Osteocyte (in vitro differentiated cells): ENCODE data around the gene RIOK2. TPM values are rescaled to one million over a fixed set of nuclear protein-coding genes. Genes with fewer than 3 reads are reported as not detected.

Source experiments
- DNase-seq: peaks from one replicate; pipeline ENCODE4 v3.0.0; 2021; ENCODE audit warnings: mixed read lengths; ENCODE audit not compliant: unreplicated experiment; ENCODE audit errors: extremely low spot score
- H3K27ac Mint-ChIP-seq: one replicate; pipeline ENCODE4 v1.8.0; 2021; ENCODE audit warnings: mild to moderate bottlenecking, mixed read lengths; ENCODE audit not compliant: unreplicated experiment
- H3K27me3 Mint-ChIP-seq: one replicate; pipeline ENCODE4 v1.8.0; 2021; ENCODE audit warnings: mixed read lengths; ENCODE audit not compliant: unreplicated experiment
- H3K36me3 Mint-ChIP-seq: one replicate; pipeline ENCODE4 v1.8.0; 2021; ENCODE audit warnings: mixed read lengths; ENCODE audit not compliant: unreplicated experiment
- H3K4me1 Mint-ChIP-seq: one replicate; pipeline ENCODE4 v1.8.0; 2021; ENCODE audit warnings: mixed read lengths; ENCODE audit not compliant: unreplicated experiment
- H3K4me3 Mint-ChIP-seq: one replicate; pipeline ENCODE4 v1.8.0; 2021; ENCODE audit warnings: mild to moderate bottlenecking, moderate library complexity, mixed read lengths; ENCODE audit not compliant: unreplicated experiment
- H3K9me3 Mint-ChIP-seq: one replicate; pipeline ENCODE4 v1.8.0; 2021; ENCODE audit warnings: mixed read lengths; ENCODE audit not compliant: unreplicated experiment
- CTCF ChIP-seq: fragments of 200-600 bp; sonication (generic); IDR thresholded peaks from 2 replicates; pipeline ENCODE4 v1.5.0; 2021; ENCODE audit warnings: antibody characterized with exemption, mild to moderate bottlenecking, moderate library complexity
- total RNA-seq: library from RNA; stranded (reverse); gene quantifications from 2 replicates; pipeline ENCODE4 v1.2.1, GENCODE V29; 2021

RIOK2 gene
- total RNA-seq, 1 donor from 2014 or later, result 23.4 TPM

- no peak for TF ChIP-seq CTCF
- no peaks in the 10 kb centered on the region for H3K4me1 Mint-ChIP-seq
- H3K36me3 Mint-ChIP-seq, result peaks cover 71% of the 10 kb centered on the region
- H3K4me3 Mint-ChIP-seq, result no peak overlapping the region
- H3K27me3 Mint-ChIP-seq, result no peaks in the 10 kb centered on the region
- H3K9me3 Mint-ChIP-seq, result no peaks in the 10 kb centered on the region
- peak overlapping the region; percentile 37 for H3K27ac Mint-ChIP-seq
- no peak for DNase-seq
Measured at GRCh38 chr5:97171703-97172102, 11.3 kb downstream of the RIOK2 start.

GRCh38 chr5:97167435-97167834, 15.6 kb downstream of the RIOK2 start:
- Mint-ChIP-seq H3K27ac (no peak overlapping the region), H3K9me3 (no peaks in the 10 kb centered on the region), H3K36me3 (peaks cover 58% of the 10 kb centered on the region), H3K27me3 (no peaks in the 10 kb centered on the region), H3K4me1 (peaks cover 3% of the 10 kb centered on the region), H3K4me3 (no peak overlapping the region)
- no peak for DNase-seq
- no peak for TF ChIP-seq CTCF

- H3K4me3 Mint-ChIP-seq, result no peak overlapping the region
- no peaks in the 10 kb centered on the region for H3K9me3 Mint-ChIP-seq
- no peak for DNase-seq
- peaks cover 3% of the 10 kb centered on the region for H3K4me1 Mint-ChIP-seq
- TF ChIP-seq CTCF, result no peak
- peaks cover 45% of the 10 kb centered on the region for H3K36me3 Mint-ChIP-seq
- H3K27me3 Mint-ChIP-seq, result no peaks in the 10 kb centered on the region
- peak overlapping the region; percentile 45 for H3K27ac Mint-ChIP-seq
Measured at GRCh38 chr5:97165726-97166125, 17.3 kb downstream of the RIOK2 start.

GRCh38 chr5:97164846-97165245, 18.2 kb downstream of the RIOK2 start:
- no peak for DNase-seq
- H3K27ac Mint-ChIP-seq, result no peak overlapping the region

GRCh38 chr5:97163790-97164285, 19.2 kb downstream of the RIOK2 start:
- no peak for TF ChIP-seq CTCF
- H3K27me3 Mint-ChIP-seq, result no peaks in the 10 kb centered on the region
- H3K27ac Mint-ChIP-seq, result no peak overlapping the region
- no peak for DNase-seq
- peaks cover under 1% of the 10 kb centered on the region for H3K9me3 Mint-ChIP-seq
- H3K4me1 Mint-ChIP-seq, result peaks cover 3% of the 10 kb centered on the region
- H3K36me3 Mint-ChIP-seq, result peaks cover 43% of the 10 kb centered on the region
- H3K4me3 Mint-ChIP-seq, result no peak overlapping the region

More at GRCh38 chr5:97164846-97165245, 18.2 kb downstream of the RIOK2 start:
- no peaks in the 10 kb centered on the region for H3K27me3 Mint-ChIP-seq
- no peak overlapping the region for H3K4me3 Mint-ChIP-seq
- H3K9me3 Mint-ChIP-seq, result no peaks in the 10 kb centered on the region
- peaks cover 44% of the 10 kb centered on the region for H3K36me3 Mint-ChIP-seq
- TF ChIP-seq CTCF, result no peak
- peaks cover 3% of the 10 kb centered on the region for H3K4me1 Mint-ChIP-seq
